ENCODE data around the gene BCL6. TPM values are rescaled to one million over a fixed set of nuclear protein-coding genes. Genes with fewer than 3 reads are reported as not detected.
A peak's percentile ranks its signal among the peaks of the same experiment; 100 is the strongest.
"Not testable (repeated sequence)": the region's sequence is repeated elsewhere in the genome, so short reads cannot be mapped to it uniquely, and the experiment has no call there.

BCL6 gene
- total RNA-seq, 1 donor from 2014 or later = 47.7 TPM

DNA sequence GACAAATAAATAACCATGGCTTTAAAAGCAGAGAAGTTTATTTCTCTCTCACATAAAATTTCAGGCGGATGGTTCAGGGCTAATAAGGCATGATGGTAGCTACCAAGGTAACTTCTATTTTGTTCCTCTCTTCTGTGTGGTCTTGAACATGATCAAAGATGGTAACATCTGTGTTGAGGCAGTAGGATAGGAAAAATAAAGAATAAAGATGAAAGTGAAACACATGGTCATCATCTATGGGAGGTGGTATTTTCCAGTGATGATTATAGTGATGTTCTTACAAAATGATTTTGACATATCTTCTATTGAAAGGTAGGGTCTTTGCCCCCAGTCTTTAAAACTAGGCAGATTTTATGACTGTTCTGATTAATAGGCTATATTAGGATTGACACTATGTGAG is 60.8 kb downstream of the BCL6 start:
- peaks cover 26% of the 10 kb centered on the region for H3K9me3 ChIP-seq (replicated peaks)
- TF ChIP-seq, protein P1, sequence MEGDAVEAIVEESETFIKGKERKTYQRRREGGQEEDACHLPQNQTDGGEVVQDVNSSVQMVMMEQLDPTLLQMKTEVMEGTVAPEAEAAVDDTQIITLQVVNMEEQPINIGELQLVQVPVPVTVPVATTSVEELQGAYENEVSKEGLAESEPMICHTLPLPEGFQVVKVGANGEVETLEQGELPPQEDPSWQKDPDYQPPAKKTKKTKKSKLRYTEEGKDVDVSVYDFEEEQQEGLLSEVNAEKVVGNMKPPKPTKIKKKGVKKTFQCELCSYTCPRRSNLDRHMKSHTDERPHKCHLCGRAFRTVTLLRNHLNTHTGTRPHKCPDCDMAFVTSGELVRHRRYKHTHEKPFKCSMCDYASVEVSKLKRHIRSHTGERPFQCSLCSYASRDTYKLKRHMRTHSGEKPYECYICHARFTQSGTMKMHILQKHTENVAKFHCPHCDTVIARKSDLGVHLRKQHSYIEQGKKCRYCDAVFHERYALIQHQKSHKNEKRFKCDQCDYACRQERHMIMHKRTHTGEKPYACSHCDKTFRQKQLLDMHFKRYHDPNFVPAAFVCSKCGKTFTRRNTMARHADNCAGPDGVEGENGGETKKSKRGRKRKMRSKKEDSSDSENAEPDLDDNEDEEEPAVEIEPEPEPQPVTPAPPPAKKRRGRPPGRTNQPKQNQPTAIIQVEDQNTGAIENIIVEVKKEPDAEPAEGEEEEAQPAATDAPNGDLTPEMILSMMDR (IDR thresholded peaks at IDR 0.05; ENCODE audit: borderline replicate concordance) = no peak
- intact Hi-C loops (cut with micrococcal nuclease) = no loop called here
- H3K4me3 ChIP-seq = no peak overlapping the region
- H3K27me3 ChIP-seq (ENCODE audit: low read depth) = peaks cover 27% of the 10 kb centered on the region
- H3K4me1 ChIP-seq = peaks cover 1% of the 10 kb centered on the region
- H3K36me3 ChIP-seq = no peaks in the 10 kb centered on the region
- no peak for DNase-seq
- no peak overlapping the region for H3K27ac ChIP-seq (replicated peaks)

- H3K4me3 ChIP-seq; H3K36me3 ChIP-seq; intact Hi-C loops (cut with micrococcal nuclease); H3K27ac ChIP-seq (replicated peaks); DNase-seq: not testable (repeated sequence)
- peaks cover 22% of the 10 kb centered on the region for H3K9me3 ChIP-seq (replicated peaks)
- peaks cover 14% of the 10 kb centered on the region for H3K27me3 ChIP-seq (ENCODE audit: low read depth)
- peaks cover 10% of the 10 kb centered on the region for H3K4me1 ChIP-seq
Measured at GRCh38 chr3:187681756-187682155, 63.5 kb downstream of the BCL6 start.

GRCh38 chr3:187679638-187680396 is 65.5 kb downstream of the BCL6 start:
- no peak overlapping the region for H3K27ac ChIP-seq (replicated peaks)
- H3K36me3 ChIP-seq = no peaks in the 10 kb centered on the region
- peaks cover 3% of the 10 kb centered on the region for H3K9me3 ChIP-seq (replicated peaks)
- intact Hi-C loops (cut with micrococcal nuclease) = loop anchor here (2.0 to 10.0 kb wide), 2 partner anchors 361 to 465 kb away; no protein-coding TSS in a partner anchor
- H3K4me1 ChIP-seq = peaks cover 10% of the 10 kb centered on the region
- H3K4me3 ChIP-seq = no peak overlapping the region
- H3K27me3 ChIP-seq (ENCODE audit: low read depth) = peaks cover 34% of the 10 kb centered on the region
- DNase-seq = peak; percentile 73
- TF ChIP-seq, protein P1 (IDR thresholded peaks at IDR 0.05; ENCODE audit: borderline replicate concordance) = peak; percentile 95

- TF ChIP-seq, protein P1 (IDR thresholded peaks at IDR 0.05; ENCODE audit: borderline replicate concordance) = peak; percentile 71
- Histone ChIP-seq H3K4me1 (peaks cover 10% of the 10 kb centered on the region), H3K4me3 (no peak overlapping the region), H3K9me3 (replicated peaks) (no peaks in the 10 kb centered on the region), H3K27ac (replicated peaks) (no peak overlapping the region), H3K36me3 (no peaks in the 10 kb centered on the region), H3K27me3 (ENCODE audit: low read depth) (peaks cover 44% of the 10 kb centered on the region)
- DNase-seq = no peak
- intact Hi-C loops (cut with micrococcal nuclease) = loop anchor here (2.0 to 10.0 kb wide), 2 partner anchors 360 to 464 kb away; no protein-coding TSS in a partner anchor
Measured at GRCh38 chr3:187678726-187679268, 66.5 kb downstream of the BCL6 start.

DNA sequence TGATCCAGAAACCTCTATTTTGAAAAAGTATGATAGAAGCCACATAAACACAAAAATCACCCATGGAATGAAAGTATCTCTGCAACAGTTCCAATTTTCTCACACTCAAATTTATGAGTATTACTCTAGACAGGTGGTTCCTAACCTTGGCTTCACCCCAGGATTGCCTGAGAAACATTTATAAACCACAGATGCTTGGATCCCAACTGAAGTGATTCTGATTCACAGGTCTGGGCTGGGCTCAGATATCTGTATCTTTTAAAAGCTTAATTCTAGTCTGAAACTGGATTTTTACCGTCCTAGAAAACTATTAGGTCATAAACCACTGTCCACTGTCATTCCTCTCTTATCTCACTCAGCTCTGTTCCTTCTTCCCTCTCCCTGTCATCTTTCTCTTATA is 67.7 kb downstream of the BCL6 start:
- H3K4me3 ChIP-seq = no peak overlapping the region
- no peak overlapping the region for H3K27ac ChIP-seq (replicated peaks)
- intact Hi-C loops (cut with micrococcal nuclease) = loop anchor here (2.0 to 10.0 kb wide), 2 partner anchors 359 to 463 kb away; no protein-coding TSS in a partner anchor
- peaks cover 56% of the 10 kb centered on the region for H3K27me3 ChIP-seq (ENCODE audit: low read depth)
- H3K36me3 ChIP-seq = no peaks in the 10 kb centered on the region
- TF ChIP-seq, protein P1 (IDR thresholded peaks at IDR 0.05; ENCODE audit: borderline replicate concordance) = no peak
- H3K9me3 ChIP-seq (replicated peaks) = no peaks in the 10 kb centered on the region
- no peak for DNase-seq
- peaks cover 10% of the 10 kb centered on the region for H3K4me1 ChIP-seq

DNA sequence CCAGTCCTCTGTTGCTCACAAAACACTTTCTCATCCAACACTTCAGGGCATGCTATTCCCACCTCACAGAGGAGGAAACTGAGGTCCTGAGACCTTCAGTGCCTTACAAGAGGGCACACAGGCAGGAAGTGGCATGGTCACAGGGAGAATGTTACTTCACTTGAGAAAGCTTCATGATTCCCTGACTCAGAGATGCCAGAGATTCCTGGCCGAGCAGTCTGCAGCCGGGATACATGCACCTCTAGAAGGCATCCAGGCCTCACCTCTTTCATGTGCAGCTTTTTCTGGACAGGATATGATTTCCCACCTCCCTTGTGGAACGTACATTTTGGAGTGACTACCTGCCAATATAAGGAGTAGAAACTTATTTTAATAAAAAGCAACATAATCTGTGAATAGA is 72.3 kb downstream of the BCL6 start:
- Histone ChIP-seq H3K4me1 (no peaks in the 10 kb centered on the region), H3K4me3 (no peak overlapping the region), H3K9me3 (replicated peaks) (no peaks in the 10 kb centered on the region), H3K27me3 (ENCODE audit: low read depth) (peaks cover 85% of the 10 kb centered on the region), H3K36me3 (no peaks in the 10 kb centered on the region), H3K27ac (replicated peaks) (no peak overlapping the region)
- DNase-seq = no peak
- intact Hi-C loops (cut with micrococcal nuclease) = loop anchor here (10.0 kb wide), 1 partner anchor 458 kb away; no protein-coding TSS in a partner anchor
- TF ChIP-seq, protein P1 (IDR thresholded peaks at IDR 0.05; ENCODE audit: borderline replicate concordance) = no peak
